EH (cell line): ENCODE data around the gene PLOD2.
A peak's percentile ranks its signal among the peaks of the same experiment; 100 is the strongest.

Experiments used
- DNase-seq: peaks from one replicate; pipeline ENCODE4 v3.0.0-alpha.2; 2015; ENCODE audit warnings: low read depth

The PLOD2 gene

DNA sequence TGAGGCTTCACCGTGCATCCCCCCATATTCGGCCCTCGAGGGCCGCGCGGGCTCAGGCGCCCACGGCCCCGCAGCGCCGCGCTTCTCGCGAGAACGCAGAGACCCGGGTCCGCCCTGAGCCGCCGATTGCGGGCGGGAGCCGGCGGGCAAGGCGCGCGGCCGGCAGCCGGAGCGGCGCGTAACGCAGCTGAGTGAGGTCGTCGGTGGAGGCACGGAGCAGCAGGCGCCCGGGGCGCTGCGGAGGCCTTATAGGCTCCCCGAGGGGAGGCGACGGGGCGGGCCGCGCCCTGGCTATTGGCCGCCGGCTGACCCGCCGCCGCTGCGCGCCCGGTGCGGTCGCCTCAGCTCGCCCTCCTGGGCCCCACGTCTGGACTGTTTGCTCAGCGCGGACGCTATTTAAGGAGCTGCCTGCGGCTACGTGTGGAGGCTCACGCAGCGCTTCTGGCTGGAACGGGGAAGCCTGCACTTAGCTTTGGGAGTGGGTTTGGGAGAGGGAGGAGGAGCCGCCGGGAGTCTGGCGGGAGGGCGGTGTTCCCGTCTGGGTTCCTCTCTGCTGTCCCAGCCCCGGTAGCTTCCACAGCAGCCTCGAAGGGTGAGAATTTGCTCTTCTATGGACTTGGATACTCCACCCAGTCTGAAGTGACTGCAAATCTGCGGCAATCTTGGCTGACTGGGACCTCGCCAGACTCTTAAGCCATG is at the start of gene PLOD2:
TSS of gene PLOD2 (minus strand) at position 221 of the 699 bp plus-strand sequence. CDS start at position 26, 195 bp downstream.
- peak; percentile 95 for DNase-seq

DNA sequence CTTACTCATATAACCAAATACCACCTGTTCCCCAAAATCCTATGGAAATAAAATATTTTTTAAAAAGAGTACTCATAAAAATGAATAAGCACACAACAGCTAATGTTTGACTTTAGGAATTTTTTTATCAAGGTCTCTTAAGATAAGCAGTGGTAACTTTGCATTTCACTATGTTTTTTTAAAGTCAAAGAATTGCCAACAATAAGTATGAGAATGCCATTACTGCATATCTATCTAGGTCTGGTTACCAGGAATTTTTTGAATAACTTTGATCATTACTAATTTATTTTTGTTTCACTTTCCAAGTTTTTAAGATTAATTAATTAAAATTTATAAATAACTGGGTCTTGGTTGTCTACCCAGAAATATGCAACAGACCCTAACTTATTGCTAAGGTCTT is 48.4 kb upstream of the PLOD2 start:
- no peak for DNase-seq

DNA sequence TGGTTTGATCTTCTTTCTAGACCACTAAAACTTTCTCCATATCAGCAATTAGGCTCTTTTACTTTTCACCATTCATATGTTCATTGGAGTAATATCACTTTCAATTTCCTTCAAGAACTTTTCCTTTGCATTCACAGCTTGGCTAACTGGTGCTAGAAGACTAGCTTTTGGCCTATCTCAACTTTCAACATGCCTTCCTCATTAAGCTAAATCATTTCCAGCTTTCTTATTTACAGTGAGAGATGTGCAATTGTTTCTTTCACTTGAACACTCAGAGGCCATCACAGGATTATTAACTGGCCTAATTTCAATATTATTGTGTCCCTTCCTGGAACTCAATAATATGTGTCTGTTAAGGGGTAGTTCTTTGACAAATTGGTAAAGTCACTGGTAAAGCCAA is 42.8 kb upstream of the PLOD2 start:
- DNase-seq = no peak

DNA sequence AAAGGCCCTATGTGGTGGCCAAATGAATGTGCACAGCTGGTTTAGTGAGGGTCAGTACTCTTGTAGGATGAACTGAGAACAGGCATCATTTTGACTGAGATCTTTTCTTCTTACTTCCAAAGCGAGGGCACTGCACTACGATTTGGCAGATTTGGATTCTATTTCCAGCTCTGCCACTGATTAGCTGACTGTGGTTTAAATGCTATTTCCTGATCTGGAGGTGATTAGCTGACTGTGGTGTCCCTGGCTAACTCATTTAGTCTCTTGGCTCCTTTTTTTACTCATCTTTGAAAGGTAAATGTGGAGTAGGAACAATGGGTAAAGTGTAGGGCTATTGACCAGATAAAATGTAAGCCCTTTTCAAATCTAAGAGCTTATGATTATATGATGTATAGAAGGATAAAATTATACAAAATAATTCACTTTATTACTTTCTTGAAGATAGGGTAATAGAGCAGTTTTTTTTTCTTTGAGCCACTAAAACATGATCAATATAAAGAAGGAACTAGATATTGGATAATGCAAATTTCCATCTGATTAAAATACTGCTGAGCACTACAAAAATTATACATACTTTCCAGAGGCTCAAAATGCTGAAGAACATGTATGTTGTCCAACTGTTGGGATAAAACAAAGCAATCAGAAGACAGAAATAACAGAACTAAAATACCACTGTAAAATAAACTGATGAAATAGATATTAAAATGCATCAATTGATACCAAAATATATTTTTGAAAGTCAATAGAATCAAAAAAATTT is 39.7 kb upstream of the PLOD2 start:
- peak; percentile 45 for DNase-seq

DNA sequence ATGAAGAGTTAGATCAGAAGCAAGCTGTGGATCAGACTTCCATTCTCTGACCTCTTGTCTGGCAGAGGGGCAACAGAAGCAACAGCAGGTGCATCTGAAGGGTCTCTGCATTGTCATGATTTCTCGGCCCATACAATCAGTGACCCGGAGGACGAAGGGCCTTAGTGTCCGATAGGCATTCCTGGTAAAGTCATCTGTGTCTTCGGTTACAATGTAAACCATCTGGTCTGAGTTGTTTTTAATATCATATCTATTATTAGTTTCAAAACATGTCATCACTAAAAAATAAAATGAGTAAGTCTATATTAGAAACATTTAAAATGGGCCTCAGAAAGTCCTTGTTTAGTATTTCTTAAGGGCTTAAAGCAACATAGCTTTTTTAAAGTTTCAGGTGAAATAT is 38.8 kb upstream of the PLOD2 start:
- no peak for DNase-seq

DNA sequence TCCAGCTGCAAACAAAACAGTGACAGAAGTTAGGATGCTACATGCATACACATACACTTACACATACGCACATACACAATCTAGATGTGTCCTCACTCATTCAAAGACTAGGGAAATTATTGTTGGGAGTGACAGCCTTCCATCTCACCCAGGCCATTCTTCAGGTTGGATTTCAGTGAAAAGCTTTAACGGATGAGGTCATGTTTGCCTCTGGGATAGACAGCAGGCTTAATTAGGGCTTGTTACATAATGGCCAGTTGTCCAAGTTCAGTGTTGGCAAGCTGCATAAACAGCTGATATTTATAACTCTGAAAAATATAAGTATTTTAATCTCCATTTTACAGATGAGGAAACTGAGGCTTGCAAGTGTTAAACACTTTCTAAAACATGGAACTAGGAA is 35.8 kb upstream of the PLOD2 start:
- no peak for DNase-seq

DNA sequence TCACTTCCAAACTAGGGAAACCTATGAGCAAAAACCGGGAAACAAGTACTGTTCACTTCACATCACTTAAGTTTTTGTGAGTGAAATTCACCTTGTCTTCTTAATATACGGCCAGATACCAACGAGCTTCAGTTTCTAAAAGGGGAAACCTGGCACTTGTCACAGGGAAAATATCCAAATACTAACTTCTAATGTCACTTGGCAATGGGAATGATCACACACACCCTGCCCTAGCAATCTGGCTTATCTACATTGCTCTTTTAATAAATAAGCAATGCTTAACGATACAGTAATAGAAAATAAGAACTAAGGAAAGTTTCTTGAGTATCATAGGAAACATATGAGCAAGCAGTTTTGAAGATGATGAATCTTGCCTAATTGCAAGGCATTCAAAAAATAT is 34.6 kb upstream of the PLOD2 start:
- DNase-seq = no peak

DNA sequence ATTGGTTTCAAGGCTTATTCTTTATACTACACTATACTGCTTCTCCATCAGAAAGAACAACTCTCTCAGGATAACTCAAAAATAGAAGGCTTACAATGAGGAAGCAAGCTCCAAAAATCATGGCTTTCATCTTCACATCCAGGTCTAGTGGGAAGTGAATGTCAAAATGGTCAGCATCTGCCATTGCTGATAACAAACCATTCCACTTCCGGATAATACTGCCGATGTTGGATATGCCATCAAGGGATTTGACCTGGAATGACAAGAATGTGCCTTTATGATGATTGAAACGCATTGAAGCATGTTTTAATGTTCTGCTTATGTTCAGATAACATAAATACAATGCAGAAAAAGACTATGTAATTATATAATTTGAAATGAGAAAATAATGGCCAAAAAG is 34.0 kb upstream of the PLOD2 start:
- DNase-seq = no peak

DNA sequence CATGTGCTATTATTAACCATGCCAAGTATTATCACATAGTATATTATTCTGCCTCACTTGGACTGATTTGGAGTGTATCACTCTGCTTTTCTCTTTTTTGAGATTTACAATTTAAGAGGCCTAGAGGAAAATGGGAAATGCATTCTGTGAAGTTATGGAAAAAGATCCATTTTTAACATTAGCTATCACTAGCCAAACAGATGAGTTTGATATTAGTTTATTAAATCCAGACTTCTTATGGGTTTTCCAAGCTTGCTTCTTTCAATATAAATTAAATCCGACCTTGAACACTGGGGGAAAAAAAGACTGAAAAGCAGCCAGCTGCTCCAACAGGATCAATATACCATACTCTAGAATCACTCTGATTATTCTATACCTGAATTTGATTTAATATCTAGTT is 30.1 kb upstream of the PLOD2 start:
- DNase-seq = no peak

DNA sequence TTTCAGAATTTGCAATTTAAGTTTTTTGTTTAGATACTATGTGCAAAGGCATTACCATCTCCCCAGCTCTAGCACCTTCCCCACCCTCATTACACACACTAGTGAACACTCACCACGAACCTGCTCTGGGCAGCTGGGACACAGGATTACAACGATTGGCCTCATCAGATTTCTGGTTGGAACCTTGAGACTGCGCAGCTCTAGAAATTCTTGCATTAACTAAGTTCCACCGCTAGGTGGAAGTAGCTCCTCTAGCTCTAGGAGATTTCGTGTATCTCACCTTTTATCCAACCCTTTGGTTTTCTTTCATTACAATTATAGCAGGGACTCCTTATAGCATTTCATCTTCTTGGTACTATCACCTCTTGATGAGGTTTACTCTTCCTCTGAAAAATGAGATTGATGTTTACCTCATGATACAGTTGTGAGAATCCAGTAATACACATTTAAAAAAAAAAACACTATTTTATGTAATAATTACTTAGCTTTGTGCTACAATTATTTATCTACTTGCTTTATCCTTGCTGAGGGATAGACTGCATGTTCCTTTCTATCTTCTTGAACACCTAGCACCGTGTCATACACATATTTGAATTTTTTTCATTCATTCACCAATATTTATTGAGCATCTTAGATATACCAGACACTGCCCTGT is 28.7 kb upstream of the PLOD2 start:
- DNase-seq = peak; percentile 65

DNA sequence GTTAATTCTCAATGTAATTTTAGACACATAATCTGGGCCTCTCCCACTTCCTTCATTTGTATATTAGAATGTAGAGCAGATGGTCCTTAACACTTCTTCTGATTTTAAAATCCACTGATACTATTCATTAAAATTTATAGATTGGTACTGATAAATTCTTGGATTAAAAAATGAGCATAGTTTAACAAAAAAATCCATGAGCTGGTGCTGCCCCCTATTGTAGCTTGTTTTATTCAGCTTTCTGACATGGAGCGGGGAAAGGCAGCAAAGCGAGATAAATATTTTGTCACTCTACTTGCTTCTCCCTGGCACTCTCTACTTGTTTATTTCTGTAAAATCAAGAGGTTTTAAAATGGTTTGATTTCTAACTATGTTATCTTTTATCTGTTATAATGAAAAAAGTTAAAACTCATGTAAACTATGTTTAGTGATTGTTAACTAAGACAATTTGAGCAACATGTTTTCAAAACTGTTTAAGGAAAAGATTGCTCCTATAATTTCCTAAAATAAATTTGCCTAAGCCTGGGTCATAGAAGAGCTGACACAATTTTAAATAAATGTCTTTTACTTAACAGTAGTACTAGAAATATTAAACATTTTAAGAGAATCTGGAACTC is 26.5 kb upstream of the PLOD2 start:
- DNase-seq = peak; percentile 50

DNA sequence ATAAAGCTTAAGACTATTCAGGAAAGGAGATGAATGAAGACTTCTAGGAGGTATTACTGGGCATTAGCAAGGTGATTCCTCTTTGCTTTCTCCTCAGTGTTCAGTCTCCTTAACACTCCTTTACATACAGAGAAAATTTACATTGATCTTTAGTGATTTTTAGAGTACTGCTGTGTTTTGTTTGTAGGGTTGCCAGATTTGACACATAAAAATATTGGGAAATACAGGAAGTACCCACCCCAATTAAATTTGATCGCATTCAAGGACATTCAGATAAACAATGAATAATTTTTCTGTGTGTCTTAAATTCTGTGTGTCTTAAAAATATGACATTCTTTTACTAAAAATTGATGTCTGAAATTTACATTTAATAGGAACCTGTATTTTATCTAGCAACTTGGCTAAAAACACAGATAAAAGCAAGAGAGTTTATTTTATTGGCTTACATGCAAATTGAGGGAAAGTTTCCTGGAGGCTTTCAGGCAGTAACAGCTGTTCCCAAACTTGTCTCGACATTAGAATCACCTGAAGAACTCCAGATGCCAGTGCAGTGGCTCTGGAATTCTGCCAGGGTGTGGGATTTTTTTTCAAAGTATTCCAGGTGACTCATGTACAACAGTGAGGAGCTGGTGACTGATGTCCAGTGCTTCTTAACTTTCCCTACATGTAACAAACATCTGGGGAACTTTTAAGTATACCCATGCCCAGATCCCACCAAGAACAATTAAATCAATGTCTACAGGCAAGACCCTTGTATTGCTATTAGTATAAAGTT is 23.4 kb upstream of the PLOD2 start:
- DNase-seq = peak; percentile 23

DNA sequence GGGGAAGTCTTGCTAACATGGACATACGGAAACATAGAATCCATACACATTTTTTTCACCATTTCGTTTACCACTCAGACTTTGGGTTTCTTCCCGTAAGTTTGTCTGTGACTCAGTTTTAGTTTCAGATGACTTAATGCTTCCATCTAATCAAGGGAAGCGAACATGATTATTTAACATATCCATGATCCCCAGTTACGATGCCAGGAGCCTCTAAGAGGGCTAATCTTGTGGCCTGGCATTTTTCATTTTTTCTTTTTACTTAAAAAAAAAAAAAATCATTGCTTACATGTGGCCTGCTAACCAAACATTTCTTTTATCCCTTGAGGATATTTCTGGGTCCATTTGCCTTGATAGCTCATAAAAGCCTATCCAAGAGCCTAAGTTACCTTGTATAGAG is 20.2 kb upstream of the PLOD2 start:
- no peak for DNase-seq

DNA sequence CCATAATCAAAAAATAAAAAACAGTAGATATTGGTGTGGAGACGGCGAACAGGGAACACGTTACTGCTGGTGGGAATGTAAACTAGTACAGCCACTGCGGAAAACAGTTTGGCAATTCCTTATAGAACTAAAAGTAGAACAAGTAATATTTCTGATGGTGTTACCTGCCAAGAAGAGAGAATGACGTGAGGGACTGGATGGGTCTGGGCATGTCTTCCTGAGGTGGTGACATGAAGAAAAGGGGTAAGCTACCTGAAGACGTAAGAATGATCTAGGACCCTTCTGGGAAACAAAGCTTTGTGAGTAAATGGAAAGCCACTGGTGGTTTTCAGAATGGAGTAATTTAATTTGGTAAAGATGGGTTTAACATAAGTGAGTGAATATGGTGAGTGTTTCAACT is 19.4 kb upstream of the PLOD2 start:
- DNase-seq = no peak

DNA sequence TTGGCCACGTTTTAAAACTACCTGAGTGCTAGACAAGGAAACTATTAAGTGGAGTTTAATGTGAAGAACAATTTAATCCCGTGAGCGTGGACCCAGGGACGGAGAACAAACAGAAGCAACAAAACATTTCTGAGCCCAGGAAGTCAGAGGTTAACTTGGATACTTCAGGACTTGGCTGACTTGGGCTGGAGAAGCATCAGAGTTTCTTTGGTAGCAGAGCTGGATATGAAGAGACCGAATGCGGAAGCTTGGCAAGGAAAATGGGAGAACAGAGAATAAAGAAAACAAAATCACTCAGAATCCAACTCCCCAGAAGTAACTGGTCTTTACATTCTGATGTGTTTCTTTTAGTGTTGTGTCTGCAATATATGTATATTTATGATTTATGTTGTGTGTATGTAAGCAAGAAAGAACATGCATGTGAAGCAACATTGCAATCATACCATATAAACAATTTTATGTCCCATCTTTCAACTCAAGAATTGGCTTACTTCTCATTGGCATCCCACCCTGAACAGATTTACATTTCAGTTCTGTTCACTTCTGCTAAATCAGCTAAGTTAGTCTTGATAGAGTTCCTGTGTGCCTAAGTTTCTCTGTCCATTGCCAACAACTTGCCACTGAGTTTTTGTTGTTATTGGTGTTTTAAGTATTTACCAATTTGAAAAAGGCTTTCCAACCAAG is 17.2 kb upstream of the PLOD2 start:
- DNase-seq = no peak

DNA sequence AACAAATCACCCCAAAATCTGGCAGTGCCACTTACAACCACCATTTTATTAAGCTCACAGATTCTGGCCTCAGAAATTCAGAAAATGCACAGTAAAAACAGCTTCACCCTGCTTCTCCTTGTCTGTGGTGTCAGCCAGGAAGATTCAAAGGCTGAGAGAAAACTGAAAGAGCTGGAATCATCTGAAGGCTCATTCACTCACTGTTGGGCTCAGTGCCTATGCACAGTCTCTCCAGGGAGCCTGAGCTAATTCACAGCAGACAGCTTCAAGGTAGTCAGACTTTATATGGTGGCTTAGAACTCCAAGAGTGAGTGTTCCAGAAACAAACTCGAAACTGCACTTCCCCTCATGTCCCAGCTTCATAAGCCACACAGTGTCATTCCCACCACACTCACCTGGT is 16.5 kb upstream of the PLOD2 start:
- peak; percentile 22 for DNase-seq

DNA sequence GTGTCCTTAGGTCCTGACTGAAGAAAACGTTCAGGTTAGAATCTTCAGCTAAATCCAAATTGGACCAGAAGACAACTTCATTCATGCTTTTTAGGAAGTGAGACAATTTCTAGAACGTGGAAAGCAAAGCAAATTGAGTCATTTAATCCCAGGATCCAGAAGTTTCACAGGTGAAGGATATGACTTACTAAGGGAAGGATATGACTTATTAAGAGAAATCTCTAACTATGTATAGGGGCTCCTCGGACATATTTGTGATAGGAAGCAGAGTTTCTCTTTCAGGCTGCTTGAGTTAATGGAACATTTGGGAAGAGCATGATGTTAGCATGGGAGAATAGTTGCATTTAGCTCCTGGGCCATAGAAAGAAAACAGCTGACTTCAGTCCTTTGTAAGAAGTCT is 16.1 kb upstream of the PLOD2 start:
- no peak for DNase-seq

DNA sequence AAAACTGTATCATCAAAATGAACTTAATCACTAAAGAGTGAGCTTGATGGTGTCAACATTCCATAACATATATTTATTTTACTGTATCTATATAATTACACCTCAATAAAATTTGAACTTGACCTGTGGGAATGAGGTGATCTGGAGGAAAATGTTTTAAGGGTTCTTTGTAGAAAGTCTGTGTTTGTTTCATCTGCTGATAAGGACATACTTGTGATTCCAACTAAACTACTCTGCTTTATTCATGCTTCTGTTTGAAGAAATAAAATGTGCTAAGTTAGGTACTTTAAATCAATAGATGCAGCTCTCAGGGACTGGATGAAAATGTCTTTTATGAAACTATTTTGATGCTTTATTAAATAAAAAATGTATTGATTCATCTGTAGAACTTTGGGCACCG is 11.6 kb upstream of the PLOD2 start:
- DNase-seq = no peak

DNA sequence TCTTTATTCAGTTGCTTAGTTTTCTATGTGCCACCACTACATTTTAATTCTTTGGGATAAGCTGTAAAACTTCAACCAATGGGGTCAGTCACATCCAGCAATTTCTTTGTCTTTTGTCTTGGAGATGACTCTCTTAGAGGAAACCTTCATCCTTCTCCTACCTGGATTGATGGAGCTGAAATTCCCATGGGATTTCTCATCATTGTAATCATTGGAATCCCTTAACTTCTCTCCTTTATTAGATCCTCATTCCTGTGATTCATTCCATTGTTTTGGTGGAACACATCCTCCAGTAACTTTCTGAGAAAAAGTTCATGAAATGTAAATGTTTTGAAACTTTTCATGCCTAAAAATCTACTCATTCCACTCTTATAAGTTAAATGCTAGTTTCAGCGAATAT is 9.6 kb upstream of the PLOD2 start:
- no peak for DNase-seq

DNA sequence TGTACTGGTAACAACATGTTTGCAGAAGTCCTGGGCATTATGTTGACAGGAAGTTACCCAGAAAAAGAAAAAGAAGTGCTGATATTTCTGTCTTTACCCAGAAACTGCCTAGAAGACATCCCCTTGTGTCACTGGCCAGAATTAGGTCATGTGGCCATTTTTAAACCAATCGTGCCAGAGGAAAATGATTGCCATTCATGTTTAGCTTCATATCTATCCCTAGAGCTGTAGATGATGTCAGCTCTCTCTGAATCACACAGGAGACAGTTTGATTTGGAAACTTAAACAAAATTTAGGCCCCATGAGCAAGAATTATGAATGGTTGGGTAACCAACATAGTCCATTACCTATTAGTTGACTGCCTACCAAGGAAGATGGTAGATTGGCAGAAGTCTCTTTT is 8.9 kb upstream of the PLOD2 start:
- no peak for DNase-seq

DNA sequence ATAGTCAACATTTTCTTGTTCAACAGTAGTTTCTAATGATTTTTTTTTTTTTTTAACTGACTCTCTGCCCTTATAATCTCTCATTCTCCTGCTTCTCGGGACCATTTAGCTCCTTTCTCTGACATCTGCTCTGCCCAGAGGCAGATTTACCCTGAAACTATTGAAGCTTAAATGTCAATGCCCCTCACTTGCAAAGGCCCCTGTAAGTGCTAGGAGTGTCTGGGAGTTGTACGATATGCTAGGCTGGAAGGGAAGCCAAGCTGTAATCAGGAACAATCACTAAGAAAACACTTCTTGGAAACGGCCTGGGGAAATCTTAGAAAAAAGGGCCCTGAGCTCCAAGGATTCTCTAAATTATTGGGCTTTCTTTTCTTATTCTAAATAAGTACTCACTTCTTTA is 5.8 kb upstream of the PLOD2 start:
- peak; percentile 67 for DNase-seq
